ENCODE measurements around the gene CDC14B. TPM values are rescaled to one million over a fixed set of nuclear protein-coding genes. Genes with fewer than 3 reads are reported as not detected.

The CDC14B gene
- total RNA-seq, 1 experiment from 2014 or later: 28.4 TPM

GRCh38 chr9:96564217-96564616, 55.4 kb downstream of the CDC14B start:
- H3K4me1 Mint-ChIP-seq: peaks cover 19% of the 10 kb centered on the region in 2 experiments
- Histone ChIP-seq H3K79me2 (ENCODE audit: insufficient read depth, low read length) (peaks cover 2% of the 10 kb centered on the region; the same call in 1 of the 2 replicates), H2BK12ac (ENCODE audit: insufficient read length, low read depth, low read length) (no peak overlapping the region), H3K4ac (ENCODE audit: low read depth, low read length) (no peak overlapping the region), H4K20me1 (ENCODE audit: control insufficient read depth, insufficient read depth, insufficient read length) (no peaks in the 10 kb centered on the region), H2BK5ac (ENCODE audit: insufficient read length, low read length) (no peak overlapping the region), H2AFZ (ENCODE audit: low read length) (no peak overlapping the region), H3K56ac (ENCODE audit: insufficient read length, low read depth, low read length) (no peak overlapping the region), H3K27me3 (ENCODE audit: insufficient read depth, low read length) (no peaks in the 10 kb centered on the region), H2BK15ac (ENCODE audit: low read depth, low read length) (no peak overlapping the region), H3K23me2 (ENCODE audit: insufficient read length, low read depth, low read length, poor library complexity, severe bottlenecking) (peaks cover 4% of the 10 kb centered on the region), H3K23ac (ENCODE audit: insufficient read length, low read depth, low read length) (no peak overlapping the region), H4K8ac (replicated peaks; ENCODE audit: insufficient read length, low read depth, low read length) (no peak overlapping the region), H2AK5ac (ENCODE audit: insufficient read length, low read length) (no peak overlapping the region), H3K4me1 (ENCODE audit: insufficient read depth, low read length) (no peaks in the 10 kb centered on the region), H3K79me1 (ENCODE audit: insufficient read depth, low read depth, low read length, poor library complexity, severe bottlenecking) (no peaks in the 10 kb centered on the region), H3K27ac (ENCODE audit: insufficient read length, low read depth, low read length) (no peak overlapping the region), H3T11ph (ENCODE audit: low read length) (no peak overlapping the region), H3K14ac (ENCODE audit: insufficient read depth, low read length) (no peak overlapping the region), H3K9ac (ENCODE audit: extremely low read depth, insufficient read length, low read length) (no peak overlapping the region), H2BK20ac (ENCODE audit: low read depth, low read length, poor library complexity, severe bottlenecking) (no peak overlapping the region), H3K9me3 (ENCODE audit: control insufficient read depth, low read depth, low read length) (no peaks in the 10 kb centered on the region), H2BK120ac (ENCODE audit: low read depth, low read length, poor library complexity, severe bottlenecking) (no peak overlapping the region), H4K91ac (ENCODE audit: insufficient read length, low read depth, low read length) (no peak overlapping the region), H3K18ac (ENCODE audit: insufficient read length, low read depth, low read length) (no peak overlapping the region), H4K5ac (ENCODE audit: insufficient read length, low read depth, low read length) (no peak overlapping the region), H3K4me2 (ENCODE audit: insufficient read depth, insufficient read length, low read length) (no peak overlapping the region)
- H3K9me3 Mint-ChIP-seq: no peaks in the 10 kb centered on the region
- no peak overlapping the region for H3K27ac Mint-ChIP-seq
- H3K27me3 Mint-ChIP-seq (ENCODE audit: low read depth): peaks cover 7% of the 10 kb centered on the region
- H3K36me3 Mint-ChIP-seq (ENCODE audit: insufficient read depth in 1 of 3, low read depth in 3 of 3): peaks cover 0 to 4% (median 2%) of the 10 kb centered on the region in 3 experiments; a peak in 4 of 7 replicates
- DNase-seq: no peak
- WGBS (ENCODE audit: extremely low coverage, insufficient read length, low lambda C conversion rate): no CpG with 5 or more reads among the region's 4 CpGs
- no peak for TF ChIP-seq CTCF (conservative IDR thresholded peaks at IDR 0.05)
- H3K4me3 Mint-ChIP-seq: no peak overlapping the region
